ENCODE data around the gene RPS27. TPM values are rescaled to one million over a fixed set of nuclear protein-coding genes. Genes with fewer than 3 reads are reported as not detected.

Gene RPS27
- total and polyA plus RNA-seq, 2 of the 13 experiments (the other 11 are each of a cell fraction or from before 2014, with no cell fraction given): 3,737 to 9,964 TPM

DNA sequence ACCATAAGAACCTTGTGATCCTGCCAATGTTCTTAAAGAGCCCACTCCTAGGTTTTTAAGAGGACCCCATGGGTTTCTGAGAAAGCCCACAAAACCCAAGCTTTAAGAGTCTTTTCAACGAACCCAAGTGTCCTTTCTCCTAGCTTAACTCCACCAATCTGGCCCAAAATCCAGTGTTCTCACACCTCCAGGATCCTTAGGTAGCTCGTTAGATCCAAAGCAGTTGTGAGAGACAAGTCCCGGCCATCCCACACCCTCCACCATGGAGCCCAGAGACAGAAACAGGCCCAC lies 45.8 kb upstream of the RPS27 start:
- Histone ChIP-seq H3K27ac (ENCODE audit: extremely low read length, insufficient read depth, low read length) (peak overlapping the region; percentile 14), H3K9ac (ENCODE audit: insufficient read depth, low read depth, low read length) (peak overlapping the region; percentile 82; the same call in 1 of the 2 replicates), H4K20me1 (ENCODE audit: insufficient read depth, low read length) (no peaks in the 10 kb centered on the region), H3K9me3 (ENCODE audit: low read length) (no peaks in the 10 kb centered on the region), H3K27me3 (ENCODE audit: control insufficient read depth in 1 of 2, insufficient read depth in 2 of 2, low read length in 2 of 2) (no peaks in the 10 kb centered on the region), H2AFZ (ENCODE audit: low read length) (no peak overlapping the region), H3K36me3 (replicated peaks in 1 of 2; ENCODE audit: control insufficient read depth in 1 of 2, insufficient read depth in 2 of 2, low read length in 2 of 2) (peaks cover 11 to 49% of the 10 kb centered on the region in 2 experiments; a peak in 4 of 5 replicates), H3K79me2 (ENCODE audit: insufficient read depth, low read length) (peaks cover 11% of the 10 kb centered on the region), H3K4me2 (ENCODE audit: low read depth, low read length) (peak overlapping the region; percentile 87), H3K4me3 (replicated peaks in 1 of 3; ENCODE audit: insufficient read depth in 1 of 3, low read depth in 2 of 3, low read length in 3 of 3) (peak overlapping the region in 1 of 3 experiments; percentile 81; a peak in 2 of 6 replicates), H3K4me1 (ENCODE audit: insufficient read depth, low read length) (peaks cover 40% of the 10 kb centered on the region)
- FAIRE-seq: no peak
- no peak for TF ChIP-seq KAT8 (CRISPR knock-in tag; IDR thresholded peaks at IDR 0.05)
- TF ChIP-seq, protein P1, sequence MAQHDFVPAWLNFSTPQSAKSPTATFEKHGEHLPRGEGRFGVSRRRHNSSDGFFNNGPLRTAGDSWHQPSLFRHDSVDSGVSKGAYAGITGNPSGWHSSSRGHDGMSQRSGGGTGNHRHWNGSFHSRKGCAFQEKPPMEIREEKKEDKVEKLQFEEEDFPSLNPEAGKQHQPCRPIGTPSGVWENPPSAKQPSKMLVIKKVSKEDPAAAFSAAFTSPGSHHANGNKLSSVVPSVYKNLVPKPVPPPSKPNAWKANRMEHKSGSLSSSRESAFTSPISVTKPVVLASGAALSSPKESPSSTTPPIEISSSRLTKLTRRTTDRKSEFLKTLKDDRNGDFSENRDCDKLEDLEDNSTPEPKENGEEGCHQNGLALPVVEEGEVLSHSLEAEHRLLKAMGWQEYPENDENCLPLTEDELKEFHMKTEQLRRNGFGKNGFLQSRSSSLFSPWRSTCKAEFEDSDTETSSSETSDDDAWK (CRISPR knock-in tag; IDR thresholded peaks at IDR 0.05): no peak
- no peak for TF ChIP-seq GZF1 (CRISPR knock-in tag; IDR thresholded peaks at IDR 0.05)
- BruUV-seq (replicated peaks): TSS peak; percentile 25
- ChIA-PET POLR2A (interaction anchor here (1.4 to 5.3 kb wide), 7 partner anchors 10 to 33 kb away, joined by 5 to 43 read pairs (median 20); partner anchors contain the start of genes CREB3L4, CRTC2, GATAD2B and JTB), CTCF (ENCODE audit: low intra/inter-chr PET ratio, low total read pairs) (no interaction called here)
- ATAC-seq: no peak
- WGBS (ENCODE audit: low lambda C conversion rate): 90% methylated on average over 3 of the region's 3 CpGs
- no peak for DNase-seq (ENCODE audit: low spot score)
- in situ Hi-C loops (cut with HindIII; ENCODE audit: extremely low pct_ligation_motif_present, low pct_unique_long_range_greater_than_20kb): loop anchor here (10.0 kb wide), 1 partner anchor 120 kb away; no protein-coding TSS in a partner anchor
- intact Hi-C loops (cut with micrococcal nuclease; ENCODE audit: unreplicated experiment): loop anchor here (5.0 kb wide), 1 partner anchor 328 kb away; the partner anchor contains the start of gene HAX1

DNA sequence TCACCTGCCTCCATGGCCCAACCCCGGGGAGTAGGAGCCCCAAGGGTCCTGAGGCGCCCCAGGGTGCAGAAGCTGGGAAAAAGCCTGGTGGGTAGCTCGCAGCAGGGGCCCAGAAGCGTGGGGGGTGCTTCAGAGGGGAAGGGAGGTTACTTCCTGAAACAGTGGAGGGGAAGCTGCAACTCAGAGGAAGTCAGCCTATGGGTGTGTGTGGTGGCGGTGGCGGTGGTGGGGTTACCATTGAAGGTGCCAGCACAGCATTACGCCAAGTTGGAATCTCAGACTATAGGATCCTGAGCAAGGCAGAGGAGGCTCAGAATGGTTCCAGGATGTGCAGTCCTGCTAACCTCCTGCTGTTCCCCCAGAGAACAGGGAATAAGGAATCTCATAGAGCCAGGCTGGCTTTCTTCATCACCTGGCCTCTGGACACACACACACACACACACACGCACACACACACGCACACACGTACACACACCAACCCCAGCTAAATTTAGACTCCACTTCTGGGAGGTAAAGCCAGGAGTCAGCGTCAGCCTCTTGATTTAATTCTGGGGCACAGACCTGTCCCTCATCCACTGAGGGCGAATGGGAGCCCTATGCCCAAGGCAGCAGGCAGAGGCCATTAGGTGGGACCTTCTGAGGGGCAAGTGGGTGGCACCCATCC lies 45.3 kb upstream of the RPS27 start:
- no peak overlapping the region for H2AFZ ChIP-seq (ENCODE audit: low read length)
- no peaks in the 10 kb centered on the region for H3K9me3 ChIP-seq (ENCODE audit: low read length)
- peak overlapping the region; percentile 71 to 98 (median 81) for H3K4me3 ChIP-seq (replicated peaks in 1 of 3; ENCODE audit: insufficient read depth in 1 of 3, low read depth in 2 of 3, low read length in 3 of 3)
- ChIA-PET POLR2A (interaction anchor here (1.0 to 5.3 kb wide), 10 partner anchors 9 to 46 kb away, joined by 3 to 43 read pairs (median 18); partner anchors contain the start of genes CREB3L4, CRTC2, GATAD2B and JTB), CTCF (ENCODE audit: low intra/inter-chr PET ratio, low total read pairs) (no interaction called here)
- FAIRE-seq: no peak
- H3K27ac ChIP-seq (ENCODE audit: extremely low read length, insufficient read depth, low read length): peak overlapping the region; percentile 71
- H3K4me1 ChIP-seq (ENCODE audit: insufficient read depth, low read length): peaks cover 40% of the 10 kb centered on the region
- in situ Hi-C loops (cut with HindIII; ENCODE audit: extremely low pct_ligation_motif_present, low pct_unique_long_range_greater_than_20kb): loop anchor here (10.0 kb wide), 1 partner anchor 120 kb away; no protein-coding TSS in a partner anchor
- intact Hi-C loops (cut with micrococcal nuclease; ENCODE audit: unreplicated experiment): loop anchor here (5.0 kb wide), 1 partner anchor 327 kb away; the partner anchor contains the start of gene HAX1
- peaks cover 11 to 49% of the 10 kb centered on the region in 2 experiments; a peak in 4 of 5 replicates for H3K36me3 ChIP-seq (replicated peaks in 1 of 2; ENCODE audit: control insufficient read depth in 1 of 2, insufficient read depth in 2 of 2, low read length in 2 of 2)
- WGBS (ENCODE audit: low lambda C conversion rate): 58% methylated on average over 12 of the region's 12 CpGs
- H3K27me3 ChIP-seq (ENCODE audit: control insufficient read depth in 1 of 2, insufficient read depth in 2 of 2, low read length in 2 of 2): no peaks in the 10 kb centered on the region
- H3K4me2 ChIP-seq (ENCODE audit: low read depth, low read length): peak overlapping the region; percentile 87
- no peaks in the 10 kb centered on the region for H4K20me1 ChIP-seq (ENCODE audit: insufficient read depth, low read length)
- H3K79me2 ChIP-seq (ENCODE audit: insufficient read depth, low read length): peaks cover 11% of the 10 kb centered on the region
- peak; percentile 17 for ATAC-seq
- H3K9ac ChIP-seq (ENCODE audit: insufficient read depth, low read depth, low read length): peak overlapping the region; percentile 82
- no TSS peak for BruUV-seq (replicated peaks)
- no peak for DNase-seq (ENCODE audit: low spot score)
- TF ChIP-seq, protein P2, sequence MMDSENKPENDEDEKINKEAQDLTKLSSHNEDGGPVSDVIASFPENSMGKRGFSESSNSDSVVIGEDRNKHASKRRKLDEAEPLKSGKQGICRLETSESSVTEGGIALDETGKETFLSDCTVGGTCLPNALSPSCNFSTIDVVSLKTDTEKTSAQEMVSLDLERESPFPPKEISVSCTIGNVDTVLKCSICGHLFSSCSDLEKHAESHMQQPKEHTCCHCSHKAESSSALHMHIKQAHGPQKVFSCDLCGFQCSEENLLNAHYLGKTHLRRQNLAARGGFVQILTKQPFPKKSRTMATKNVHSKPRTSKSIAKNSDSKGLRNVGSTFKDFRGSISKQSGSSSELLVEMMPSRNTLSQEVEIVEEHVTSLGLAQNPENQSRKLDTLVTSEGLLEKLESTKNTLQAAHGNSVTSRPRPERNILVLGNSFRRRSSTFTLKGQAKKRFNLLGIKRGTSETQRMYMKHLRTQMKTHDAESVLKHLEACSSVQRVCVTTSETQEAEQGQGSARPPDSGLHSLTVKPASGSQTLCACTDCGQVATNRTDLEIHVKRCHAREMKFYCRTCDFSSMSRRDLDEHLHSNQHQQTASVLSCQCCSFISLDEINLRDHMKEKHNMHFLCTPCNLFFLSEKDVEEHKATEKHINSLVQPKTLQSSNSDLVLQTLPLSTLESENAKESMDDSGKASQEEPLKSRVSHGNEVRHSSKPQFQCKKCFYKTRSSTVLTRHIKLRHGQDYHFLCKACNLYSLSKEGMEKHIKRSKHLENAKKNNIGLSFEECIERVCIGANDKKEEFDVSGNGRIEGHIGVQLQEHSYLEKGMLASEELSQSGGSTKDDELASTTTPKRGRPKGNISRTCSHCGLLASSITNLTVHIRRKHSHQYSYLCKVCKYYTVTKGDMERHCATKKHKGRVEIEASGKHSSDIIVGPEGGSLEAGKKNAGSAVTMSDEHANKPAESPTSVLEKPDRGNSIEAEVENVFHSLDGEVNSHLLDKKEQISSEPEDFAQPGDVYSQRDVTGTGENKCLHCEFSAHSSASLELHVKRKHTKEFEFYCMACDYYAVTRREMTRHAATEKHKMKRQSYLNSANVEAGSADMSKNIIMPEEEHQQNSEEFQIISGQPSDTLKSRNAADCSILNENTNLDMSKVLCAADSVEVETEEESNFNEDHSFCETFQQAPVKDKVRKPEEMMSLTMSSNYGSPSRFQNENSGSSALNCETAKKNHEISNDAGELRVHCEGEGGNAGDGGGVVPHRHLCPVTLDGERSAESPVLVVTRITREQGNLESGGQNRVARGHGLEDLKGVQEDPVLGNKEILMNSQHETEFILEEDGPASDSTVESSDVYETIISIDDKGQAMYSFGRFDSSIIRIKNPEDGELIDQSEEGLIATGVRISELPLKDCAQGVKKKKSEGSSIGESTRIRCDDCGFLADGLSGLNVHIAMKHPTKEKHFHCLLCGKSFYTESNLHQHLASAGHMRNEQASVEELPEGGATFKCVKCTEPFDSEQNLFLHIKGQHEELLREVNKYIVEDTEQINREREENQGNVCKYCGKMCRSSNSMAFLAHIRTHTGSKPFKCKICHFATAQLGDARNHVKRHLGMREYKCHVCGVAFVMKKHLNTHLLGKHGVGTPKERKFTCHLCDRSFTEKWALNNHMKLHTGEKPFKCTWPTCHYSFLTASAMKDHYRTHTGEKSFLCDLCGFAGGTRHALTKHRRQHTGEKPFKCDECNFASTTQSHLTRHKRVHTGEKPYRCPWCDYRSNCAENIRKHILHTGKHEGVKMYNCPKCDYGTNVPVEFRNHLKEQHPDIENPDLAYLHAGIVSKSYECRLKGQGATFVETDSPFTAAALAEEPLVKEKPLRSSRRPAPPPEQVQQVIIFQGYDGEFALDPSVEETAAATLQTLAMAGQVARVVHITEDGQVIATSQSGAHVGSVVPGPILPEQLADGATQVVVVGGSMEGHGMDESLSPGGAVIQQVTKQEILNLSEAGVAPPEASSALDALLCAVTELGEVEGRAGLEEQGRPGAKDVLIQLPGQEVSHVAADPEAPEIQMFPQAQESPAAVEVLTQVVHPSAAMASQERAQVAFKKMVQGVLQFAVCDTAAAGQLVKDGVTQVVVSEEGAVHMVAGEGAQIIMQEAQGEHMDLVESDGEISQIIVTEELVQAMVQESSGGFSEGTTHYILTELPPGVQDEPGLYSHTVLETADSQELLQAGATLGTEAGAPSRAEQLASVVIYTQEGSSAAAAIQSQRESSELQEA (CRISPR knock-in tag; IDR thresholded peaks at IDR 0.05; ENCODE audit: not compliant biosample characterization): peak; percentile 44
- TF ChIP-seq, protein P3, sequence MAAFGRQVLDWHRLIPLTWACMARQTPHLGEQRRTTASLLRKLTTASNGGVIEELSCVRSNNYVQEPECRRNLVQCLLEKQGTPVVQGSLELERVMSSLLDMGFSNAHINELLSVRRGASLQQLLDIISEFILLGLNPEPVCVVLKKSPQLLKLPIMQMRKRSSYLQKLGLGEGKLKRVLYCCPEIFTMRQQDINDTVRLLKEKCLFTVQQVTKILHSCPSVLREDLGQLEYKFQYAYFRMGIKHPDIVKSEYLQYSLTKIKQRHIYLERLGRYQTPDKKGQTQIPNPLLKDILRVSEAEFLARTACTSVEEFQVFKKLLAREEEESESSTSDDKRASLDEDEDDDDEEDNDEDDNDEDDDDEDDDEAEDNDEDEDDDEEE (CRISPR knock-in tag; IDR thresholded peaks at IDR 0.05): 0 out of 2 replicates have a peak, but pooled peaks have one; percentile 34
